ENCODE data around the gene TP53RK.
A peak's percentile ranks its signal among the peaks of the same experiment; 100 is the strongest.

Gene TP53RK

DNA sequence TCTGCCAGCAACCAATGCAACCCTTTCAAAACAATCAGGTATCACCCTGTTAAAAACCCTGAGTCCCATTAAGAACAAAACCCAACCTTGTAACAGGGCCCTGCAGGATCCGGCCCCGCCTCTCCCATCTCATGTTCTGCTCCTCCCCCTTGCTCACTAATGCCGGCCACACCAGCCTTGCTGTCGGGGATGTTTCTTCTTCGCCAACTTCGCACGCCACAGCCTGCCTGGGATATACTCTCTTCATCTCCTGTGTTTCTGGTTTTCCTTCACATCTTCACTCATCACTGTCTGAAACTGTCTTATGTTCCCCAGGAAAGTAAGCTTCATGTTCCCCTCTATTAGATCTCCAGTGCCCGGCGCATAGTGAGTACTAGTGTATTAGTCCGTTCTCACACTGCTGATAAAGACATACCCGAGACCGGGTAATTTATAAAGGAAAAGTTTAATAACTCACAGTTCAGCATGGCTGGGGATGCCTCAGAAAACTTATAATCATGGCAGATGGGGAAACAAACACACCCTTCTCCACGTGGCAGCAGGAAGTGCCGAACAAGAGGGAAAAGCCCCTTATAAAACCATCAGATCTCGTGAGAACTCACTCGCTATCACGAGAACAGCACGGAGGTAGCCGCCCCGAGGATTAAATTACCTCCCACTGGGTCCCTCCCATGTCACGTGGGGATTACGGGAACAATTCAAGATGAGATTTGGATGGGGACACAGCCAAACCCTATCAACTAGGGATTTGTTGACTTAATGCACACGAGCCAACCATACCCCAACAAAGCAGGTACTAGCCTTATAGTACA lies 5.1 kb downstream of the TP53RK start:
- TF ChIP-seq, protein P1, sequence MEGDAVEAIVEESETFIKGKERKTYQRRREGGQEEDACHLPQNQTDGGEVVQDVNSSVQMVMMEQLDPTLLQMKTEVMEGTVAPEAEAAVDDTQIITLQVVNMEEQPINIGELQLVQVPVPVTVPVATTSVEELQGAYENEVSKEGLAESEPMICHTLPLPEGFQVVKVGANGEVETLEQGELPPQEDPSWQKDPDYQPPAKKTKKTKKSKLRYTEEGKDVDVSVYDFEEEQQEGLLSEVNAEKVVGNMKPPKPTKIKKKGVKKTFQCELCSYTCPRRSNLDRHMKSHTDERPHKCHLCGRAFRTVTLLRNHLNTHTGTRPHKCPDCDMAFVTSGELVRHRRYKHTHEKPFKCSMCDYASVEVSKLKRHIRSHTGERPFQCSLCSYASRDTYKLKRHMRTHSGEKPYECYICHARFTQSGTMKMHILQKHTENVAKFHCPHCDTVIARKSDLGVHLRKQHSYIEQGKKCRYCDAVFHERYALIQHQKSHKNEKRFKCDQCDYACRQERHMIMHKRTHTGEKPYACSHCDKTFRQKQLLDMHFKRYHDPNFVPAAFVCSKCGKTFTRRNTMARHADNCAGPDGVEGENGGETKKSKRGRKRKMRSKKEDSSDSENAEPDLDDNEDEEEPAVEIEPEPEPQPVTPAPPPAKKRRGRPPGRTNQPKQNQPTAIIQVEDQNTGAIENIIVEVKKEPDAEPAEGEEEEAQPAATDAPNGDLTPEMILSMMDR (IDR thresholded peaks at IDR 0.05; ENCODE audit: borderline replicate concordance, insufficient read depth, low read depth, low read length), result no peak
- H3K4me3 ChIP-seq (ENCODE audit: low read depth, low read length), result no peak overlapping the region

DNA sequence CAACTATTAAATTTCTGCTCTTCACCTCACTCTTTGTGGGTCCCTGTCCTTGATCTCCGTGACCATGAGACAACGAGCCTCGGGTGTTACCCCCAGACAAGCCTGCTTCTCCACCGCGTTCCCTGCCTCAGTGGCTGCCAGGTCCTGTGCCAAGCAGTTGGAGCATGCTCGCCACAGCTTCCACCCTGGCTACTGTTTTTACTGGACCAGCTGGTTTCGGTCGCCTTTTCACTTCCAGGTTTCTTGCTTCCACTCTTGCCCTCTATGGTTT lies 5.6 kb downstream of the TP53RK start:
- H3K4me3 ChIP-seq (ENCODE audit: low read depth, low read length), result no peak overlapping the region
- TF ChIP-seq, protein P1 (IDR thresholded peaks at IDR 0.05; ENCODE audit: borderline replicate concordance, insufficient read depth, low read depth, low read length), result no peak

DNA sequence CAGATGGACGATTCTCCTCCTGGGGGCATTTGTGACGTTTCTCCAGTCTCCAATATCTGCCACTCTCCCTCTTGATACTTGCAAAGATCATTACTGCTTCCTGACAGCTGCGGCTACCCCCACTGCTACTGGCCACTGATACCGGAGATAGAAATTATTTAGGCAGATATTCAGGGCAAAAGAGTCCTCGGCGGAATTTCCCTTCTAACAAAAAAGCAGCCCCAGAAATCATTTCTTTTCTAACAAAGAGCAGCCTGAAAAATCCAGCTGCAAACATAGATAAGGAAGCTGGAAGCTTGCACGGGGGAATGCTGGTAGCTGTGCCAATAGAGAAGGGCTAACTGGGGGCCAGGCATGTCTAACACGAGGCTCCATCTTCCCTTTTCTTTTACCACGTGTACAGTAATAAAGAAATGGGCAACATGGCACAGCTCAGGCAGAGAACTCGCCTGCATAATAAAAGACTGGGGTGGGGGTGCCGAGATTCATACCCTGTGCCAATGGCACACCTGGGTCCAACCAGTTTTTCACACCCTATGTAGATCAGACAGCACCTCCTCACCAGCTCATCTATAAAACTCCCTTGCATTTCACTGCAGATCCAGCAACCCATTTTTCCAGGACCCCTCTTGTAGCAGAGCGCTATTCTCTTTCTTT lies 6.1 kb downstream of the TP53RK start:
- H3K4me3 ChIP-seq (ENCODE audit: low read depth, low read length), result no peak overlapping the region
- TF ChIP-seq, protein P1 (IDR thresholded peaks at IDR 0.05; ENCODE audit: borderline replicate concordance, insufficient read depth, low read depth, low read length), result no peak

DNA sequence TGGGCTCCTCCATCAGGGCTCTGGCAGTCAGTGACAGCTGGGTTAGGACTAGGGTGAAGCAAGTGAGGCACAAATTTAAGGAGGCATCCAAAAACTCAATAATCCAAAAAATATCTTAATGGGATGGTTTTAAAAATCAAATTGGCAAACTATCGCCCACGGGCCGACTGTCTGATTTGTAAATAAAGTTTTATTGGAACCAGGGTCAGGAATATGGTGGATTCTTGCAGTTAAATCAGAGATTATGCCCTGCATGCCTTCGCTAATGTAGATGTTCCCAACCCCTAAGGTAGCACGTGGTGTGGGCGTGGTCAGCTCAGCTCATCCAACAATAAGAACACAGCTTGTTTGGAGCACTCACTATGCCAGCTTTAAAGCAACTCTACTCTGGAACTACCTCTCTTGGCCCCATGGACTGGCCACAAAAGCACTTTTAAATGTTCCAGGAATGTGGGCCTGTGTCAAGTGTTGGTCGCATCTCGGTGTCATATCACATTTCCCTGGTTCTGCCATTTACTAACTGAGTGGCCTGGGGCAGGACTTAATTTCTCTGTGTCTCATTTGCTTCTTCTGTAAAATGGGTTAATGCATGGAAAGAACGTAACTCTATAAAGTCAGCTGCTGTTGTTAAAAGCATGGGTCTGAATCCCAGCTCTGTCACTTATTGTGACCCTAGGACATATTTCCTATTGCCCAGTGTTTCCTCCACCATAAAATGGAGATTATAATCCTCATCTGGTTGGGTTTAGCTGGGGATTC lies 7.0 kb downstream of the TP53RK start:
- H3K4me3 ChIP-seq (ENCODE audit: low read depth, low read length), result no peak overlapping the region
- TF ChIP-seq, protein P1 (IDR thresholded peaks at IDR 0.05; ENCODE audit: borderline replicate concordance, insufficient read depth, low read depth, low read length), result no peak

DNA sequence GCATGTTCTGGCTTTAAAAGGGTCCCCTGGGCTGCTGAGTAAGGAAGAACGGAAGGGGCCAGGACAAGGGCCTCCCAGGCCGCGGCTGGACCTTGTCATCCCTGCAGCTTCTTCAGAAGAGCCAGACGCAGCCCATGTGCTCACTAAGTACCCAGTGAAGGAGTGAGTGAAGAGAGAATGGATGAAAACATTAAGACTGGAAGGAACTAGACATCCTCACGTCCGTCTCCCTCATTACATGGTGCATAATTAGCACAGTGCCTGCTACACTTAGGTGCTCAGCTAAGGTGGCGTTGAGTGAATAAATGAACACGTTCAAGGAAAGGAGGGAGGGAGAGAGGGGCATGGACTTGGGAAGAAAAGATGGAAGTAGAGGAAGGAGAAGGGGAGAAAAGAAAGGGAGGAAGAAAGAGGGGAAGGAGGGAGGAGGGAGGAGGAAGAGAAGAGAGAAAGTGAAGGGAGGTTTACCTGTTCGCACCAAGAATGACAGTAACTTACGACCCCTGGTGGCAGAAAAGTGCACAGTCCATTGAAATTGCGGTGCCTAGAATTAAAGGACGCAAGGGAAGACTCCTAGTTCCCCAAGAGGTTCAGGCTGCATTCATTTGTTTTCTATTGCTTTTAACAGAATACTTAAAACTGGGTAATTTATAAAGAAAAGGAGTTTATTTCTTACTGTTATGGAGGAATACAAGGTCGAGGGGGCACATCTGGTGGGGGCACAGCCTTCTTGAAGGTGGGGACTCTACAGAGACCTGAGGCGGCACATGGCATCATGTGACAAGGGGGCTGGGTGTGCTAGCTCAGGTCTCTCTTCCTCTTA lies 8.0 kb downstream of the TP53RK start:
- TF ChIP-seq, protein P1 (IDR thresholded peaks at IDR 0.05; ENCODE audit: borderline replicate concordance, insufficient read depth, low read depth, low read length), result peak; percentile 69
- no peak overlapping the region for H3K4me3 ChIP-seq (ENCODE audit: low read depth, low read length)

DNA sequence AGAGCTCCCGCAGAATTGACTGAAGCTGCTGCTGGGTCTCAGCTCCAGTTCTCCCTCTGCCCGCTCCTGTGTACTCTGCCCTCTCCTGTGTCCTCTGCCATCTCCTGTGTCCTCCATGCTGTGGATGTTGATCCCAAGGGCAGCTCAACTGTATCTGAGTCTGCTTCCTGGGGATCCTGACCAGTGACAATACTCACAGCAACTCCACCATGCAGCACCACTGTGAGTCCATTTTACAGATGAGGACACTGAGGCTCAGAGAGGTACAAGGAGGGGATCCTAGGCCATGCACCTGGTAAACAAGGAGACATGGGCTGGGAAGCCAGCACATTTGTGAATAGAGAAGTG lies 8.6 kb downstream of the TP53RK start:
- no peak overlapping the region for H3K4me3 ChIP-seq (ENCODE audit: low read depth, low read length)
- TF ChIP-seq, protein P1 (IDR thresholded peaks at IDR 0.05; ENCODE audit: borderline replicate concordance, insufficient read depth, low read depth, low read length), result no peak
